GM21619 (cell line): ENCODE data around the gene CHAT.

Source experiments
- ATAC-seq: cut with Tn5 transposase; IDR thresholded peaks from one replicate; pipeline ENCODE4 v1.9.1; 2021; ENCODE audit not compliant: unreplicated experiment

The CHAT gene

DNA sequence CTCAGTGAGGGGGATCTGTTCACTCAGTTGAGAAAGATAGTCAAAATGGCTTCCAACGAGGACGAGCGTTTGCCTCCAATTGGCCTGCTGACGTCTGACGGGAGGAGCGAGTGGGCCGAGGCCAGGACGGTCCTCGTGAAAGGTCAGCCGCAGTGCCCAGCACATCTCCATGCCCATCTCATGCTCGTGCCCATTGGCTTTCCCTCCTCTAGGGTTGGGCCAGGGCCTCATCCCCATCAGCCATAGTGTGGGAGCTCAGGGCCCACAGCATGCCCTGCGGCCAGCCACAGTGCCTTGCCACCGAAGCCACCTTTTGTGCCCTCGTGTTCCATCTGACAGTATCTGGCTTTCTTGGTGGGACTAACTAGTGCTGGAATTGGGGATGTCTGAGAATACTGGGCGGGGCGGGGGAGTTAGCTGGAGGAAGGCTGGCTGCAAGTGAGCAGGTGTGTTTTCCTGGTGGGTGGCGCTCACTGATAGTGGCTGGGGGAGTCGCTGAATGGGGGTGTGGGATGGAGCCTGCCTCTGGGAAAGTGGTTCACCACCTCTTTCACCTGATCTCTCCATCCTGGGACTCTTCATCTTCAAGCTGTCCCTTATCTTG lies 13.9 kb downstream of the CHAT start:
- ATAC-seq: no peak

DNA sequence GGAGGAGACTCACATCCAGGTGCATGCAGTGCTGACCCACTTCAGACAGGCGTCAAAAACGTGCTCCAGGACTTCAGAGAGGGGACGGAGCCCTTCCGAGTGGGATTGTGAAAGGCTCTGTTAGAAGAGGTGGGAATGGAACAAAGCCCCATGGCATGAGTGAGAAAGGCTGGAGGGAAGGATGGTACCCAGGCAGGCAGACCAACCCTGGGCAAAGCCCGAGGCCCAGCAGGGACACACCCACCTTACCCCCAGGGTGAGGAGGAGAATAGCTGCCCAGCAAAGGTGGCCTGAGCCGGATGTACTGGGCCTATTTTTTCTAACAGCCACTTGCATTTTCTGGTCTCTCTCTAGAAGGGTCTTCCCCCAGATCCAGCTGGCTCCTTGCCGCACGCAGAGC lies 14.8 kb downstream of the CHAT start:
- ATAC-seq: no peak

DNA sequence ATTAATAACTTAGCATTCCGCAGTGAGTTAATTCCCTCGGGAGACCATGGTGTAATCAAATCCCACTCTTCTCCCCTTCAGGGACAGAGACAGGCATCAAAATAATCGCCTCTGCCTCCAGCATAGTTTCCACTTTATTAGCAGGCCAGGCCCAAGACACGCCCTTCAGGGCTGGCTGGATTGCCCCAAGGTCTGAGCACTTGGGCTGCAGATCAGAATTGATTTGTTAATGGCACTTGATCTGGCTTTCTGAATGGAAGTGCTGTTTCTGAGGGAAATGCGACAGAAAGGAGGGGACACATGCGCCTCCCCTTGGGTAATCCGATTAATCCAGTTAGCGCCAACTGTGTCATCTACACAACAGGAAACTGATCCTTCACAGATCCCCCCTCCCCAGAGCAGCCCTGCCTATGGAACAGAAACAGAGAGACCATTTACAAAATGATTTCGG lies 15.6 kb downstream of the CHAT start:
- no peak for ATAC-seq

DNA sequence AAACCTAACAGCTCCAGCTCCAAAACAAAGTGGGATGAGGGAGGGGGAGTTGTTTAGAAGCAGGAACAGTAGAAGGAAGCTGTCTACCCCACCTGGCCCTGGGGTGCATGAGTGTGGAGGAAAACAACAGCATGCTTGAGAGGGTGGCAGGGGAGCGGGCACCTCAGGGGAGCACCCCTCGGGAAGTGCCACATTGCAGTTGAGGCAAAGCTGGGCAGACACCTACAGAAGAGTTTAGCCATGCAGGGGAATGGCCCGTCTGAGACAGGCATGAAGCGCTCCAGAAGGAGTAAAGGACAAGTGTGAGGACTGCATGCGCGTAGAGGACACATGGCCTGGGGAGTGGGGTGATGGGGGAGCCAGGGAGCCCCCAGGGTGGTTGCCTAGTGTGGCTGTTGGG lies 18.1 kb downstream of the CHAT start:
- no peak for ATAC-seq

DNA sequence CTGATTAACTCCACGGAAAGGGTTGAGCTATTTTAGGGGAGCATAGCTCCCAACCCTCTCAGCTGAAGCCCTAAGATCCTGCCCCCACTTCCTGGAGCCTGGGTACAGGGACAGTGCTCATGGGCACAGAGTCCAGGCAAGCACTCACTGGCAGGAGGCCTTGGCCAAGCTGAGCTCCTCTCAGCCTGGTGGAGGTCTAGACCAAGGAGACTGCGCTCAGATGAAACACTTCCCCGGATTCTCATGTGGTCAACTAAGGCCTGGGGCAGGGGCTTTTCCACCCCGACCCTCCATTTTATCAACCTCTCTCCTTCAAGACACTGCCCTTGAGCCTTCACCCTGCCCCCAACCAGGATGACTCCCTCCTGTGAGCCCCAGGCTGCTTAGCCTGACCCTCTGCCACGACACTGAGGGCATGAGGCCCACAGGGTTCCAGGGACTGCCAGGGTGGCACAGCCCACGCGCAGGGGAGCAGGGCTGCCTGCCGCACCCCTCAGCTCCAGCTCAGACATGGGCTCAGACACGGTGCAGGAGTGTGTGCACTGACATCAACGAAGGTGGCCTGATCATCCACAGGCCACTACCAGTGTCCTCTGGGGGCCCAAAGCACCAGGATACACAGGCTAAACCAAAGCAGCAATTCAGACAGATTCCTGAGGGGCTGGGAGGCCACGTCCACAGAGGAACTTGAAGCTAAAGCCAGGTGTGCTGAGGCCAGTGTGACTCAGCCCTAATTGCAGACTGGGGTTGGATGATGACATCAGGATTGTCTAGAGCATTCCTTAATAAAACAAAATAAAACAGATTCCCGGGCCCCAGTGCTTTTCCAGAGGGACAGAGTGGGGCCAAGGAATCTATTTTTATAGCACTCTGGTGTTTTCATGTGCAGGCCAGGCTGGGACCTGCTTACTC lies 18.8 kb downstream of the CHAT start:
- ATAC-seq: no peak

DNA sequence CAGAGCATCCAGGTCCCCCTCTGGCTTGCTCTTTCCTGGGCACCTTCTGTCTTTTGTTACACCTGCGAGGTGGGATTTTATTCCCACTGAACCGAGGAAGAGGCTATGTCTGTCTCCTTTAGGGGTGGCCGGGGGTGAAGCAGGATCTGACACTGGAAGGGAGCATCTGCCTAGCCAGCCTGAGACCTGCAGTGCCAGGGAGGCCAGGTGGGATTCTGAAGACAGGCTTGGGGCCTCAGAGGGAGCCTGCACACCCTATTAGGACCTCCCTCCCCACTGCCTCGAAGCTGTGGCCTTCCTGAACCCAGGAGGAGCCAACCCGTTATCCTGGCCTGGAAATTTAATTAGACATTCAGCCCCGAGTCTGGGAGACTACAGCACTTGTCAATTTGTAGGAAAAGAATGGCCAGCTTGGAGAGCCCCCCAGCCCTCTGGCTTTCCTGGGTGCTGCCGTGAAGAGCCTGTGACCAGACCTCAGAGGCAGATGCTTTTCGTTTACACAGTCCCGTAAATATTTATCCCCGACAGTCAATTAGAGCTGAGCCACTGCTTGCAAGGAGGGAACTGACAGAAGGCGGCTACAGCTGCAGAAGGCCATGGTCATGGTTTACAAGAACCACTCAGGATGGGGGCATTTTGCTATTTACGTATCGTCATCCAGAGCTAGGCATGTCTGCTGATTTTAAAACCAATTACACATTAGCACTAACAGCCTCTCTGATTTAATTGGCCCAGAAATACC lies 19.7 kb downstream of the CHAT start:
- ATAC-seq: no peak

DNA sequence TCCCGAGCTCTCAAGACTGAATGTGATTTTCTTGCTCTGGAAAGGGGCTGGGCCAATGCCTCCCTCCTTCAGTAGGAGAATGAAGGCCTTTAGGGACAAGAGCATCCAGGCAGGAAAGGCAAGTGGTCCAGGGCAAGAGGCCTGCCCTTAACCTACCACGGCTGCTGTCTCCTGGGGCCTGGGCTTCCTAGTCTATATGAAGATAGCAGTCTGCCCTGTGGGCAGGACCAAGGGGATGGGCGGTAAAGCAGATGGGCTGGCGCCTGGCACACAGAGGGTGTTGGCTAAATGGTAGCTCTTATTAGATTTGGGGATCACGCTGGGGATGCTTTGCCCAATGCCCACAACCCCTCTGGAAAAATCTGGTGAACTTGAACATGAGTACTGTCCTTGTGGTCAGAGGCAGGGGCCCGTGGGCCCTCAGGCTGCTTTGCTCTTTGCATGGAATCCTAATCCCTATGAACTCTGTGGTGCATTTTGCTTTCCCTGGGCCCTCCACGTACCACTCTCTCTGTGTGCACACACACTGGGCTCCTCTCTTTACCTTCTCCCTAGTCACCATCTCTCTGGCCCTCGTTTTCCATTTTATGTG lies 20.3 kb downstream of the CHAT start:
- no peak for ATAC-seq

DNA sequence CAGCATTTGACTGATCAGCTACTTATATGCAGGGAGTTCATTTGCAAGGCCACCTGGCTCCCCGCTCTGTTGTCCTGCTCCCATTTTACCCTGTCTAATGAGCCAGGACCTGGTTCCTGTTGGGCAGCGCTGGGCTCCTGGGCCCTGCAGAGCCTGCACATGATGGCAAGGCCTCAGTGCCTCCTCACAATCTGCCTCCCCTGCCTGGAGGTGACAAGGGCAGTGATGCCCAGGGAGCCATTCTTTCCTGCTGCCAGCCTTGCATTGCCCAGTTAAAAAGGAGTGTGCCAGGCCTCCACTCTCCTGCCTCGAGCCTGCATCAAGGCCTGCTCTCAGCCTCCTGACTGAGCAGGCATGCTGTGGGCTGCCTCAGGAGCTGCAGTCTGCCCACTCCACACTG lies 28.5 kb downstream of the CHAT start:
- ATAC-seq: no peak

DNA sequence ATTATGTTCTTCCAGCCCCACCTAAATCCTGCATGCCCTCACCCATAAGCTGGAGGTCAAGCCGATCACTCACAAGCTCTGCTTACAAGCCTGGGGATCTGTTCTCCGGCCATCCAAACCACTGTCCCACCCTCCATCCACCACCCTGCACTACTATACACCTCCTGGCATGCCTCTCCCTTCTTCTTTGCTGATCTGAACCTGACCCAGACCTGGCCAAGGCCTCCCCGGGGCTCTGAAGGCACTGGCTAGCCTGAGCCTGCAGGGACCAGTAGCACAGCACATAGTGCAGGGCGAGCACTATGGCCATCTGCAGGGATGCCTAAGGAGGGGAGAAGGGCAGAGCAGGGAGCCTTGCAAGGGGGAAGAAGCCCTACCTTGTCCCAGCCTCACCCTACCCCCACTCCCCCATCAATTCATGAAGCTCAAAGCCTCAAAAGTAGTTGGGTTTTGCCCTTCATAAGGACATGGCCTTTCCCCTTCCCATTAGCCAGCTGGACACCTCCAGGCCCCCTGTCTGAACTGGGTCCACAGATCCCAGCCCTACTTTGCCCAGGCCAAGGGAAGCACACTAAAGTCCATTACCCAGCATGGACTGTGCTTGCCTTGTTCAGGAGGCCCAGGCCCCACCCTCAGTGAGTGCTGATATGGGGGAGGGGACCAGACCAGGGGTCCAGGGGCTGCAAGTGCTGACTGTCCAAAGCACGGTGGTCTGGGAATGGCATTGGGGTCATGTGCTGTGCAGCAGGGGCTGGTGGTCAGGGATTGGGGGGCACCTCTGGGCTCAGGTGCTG lies 29.6 kb downstream of the CHAT start:
- no peak for ATAC-seq

DNA sequence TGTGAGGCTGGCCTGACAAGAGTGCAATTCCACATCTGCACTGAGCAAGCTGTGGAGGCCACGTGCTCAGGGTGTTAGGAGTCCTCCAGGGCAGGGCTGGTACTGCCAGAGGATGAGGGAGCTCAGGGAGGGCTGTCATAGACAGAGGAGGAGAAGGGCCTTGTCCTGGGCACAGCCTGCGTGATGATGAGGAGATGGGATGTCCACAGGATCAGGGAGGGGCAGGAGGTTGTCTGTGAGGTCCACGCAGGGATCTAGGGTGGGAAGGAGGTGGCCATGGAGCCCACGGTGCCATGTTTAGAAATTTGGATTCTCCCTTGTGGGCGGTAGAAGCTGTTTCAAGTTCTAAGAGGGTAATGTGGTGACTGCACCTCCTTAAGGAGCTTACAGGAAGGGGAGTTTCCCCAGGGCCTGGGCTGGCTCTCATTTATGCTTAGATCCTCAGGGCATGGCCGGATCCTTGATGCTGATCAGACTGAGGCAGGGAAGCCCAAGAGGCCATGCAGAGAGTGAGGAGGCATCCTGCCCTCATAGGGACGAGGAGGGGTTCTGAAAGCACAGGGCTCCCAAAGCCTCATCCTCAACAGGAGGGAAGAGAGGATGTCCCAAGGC lies 30.3 kb downstream of the CHAT start:
- ATAC-seq: no peak

DNA sequence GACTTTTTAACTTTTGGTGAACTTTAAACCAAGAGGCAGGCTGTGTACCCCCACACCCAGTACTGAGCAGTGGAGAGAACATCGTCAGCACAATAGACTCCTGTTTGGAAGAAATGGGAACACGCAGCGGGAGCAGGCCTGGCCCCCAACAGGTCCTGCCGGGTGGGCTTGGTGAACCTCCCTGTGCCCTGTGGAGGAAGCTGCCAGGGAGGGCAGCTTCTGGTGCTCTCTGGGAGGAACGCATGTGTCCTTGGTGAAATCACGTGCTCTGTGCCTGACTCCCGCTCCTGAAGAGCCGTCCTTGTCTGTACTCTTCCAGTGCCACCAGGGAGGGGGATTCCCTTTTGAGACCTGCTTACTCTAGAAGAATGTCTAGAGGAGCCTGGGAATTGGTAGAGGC lies 31.6 kb downstream of the CHAT start:
- ATAC-seq: no peak

DNA sequence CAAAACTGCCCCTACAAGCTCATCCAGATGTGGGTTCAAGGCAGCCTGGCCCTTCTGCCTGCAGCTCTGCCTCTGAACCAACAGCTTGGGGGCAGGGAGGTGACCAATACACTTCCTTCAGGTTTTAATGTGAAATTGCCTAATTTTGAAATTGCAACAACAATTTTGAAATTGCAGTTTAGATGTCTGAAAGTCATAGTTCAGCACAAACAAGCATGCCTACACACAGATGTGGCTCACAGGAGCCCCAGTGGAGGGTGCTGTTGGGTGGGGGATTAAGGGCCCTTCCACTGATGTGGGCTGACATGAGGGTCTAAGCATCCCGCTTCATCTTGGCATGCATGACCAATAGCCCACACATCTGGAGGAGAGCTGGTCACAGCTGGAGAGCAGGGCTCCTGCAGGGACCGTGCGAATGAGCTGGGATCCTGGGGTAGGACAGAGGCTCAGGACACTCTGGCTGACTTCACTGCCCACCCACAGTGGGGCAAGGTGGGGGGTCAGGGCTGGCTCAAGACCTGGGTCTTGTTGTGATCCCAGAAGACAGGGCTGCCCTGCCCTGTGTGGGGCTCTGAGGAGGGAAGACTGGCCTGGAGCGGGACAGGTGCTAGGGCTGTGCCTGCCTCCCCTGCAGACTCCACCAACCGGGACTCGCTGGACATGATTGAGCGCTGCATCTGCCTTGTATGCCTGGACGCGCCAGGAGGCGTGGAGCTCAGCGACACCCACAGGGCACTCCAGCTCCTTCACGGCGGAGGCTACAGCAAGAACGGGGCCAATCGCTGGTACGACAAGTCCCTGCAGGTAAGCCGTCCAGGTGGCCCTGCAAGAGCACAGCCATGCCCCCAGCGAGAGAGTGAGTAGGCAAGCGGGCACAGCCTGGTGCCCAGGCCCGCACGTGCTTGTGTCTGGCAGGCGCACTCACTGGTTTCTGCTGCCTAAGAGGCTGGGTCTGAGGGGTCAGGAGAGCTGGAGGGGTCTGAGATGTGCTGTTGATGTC lies 32.3 kb downstream of the CHAT start:
- ATAC-seq: no peak

DNA sequence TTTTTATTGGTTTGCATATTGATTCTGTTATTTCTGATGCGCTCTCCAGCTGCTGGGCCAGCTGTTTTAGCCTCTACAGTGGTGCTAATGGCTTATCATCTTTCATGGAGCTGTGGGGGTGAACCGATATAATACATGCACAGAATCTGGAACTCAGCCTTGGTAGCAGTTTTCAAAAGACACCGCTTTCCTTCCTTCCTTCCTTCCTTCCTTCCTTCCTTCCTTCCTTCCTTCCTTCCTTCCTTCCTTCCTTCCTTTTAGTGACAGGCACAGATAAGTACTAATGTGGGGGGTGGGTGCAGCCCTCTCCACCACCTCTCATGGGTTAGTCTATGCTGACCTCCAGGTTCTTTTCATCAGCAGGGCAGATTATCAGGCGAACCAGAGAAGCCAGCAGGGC lies 33.7 kb downstream of the CHAT start:
- ATAC-seq: no peak

DNA sequence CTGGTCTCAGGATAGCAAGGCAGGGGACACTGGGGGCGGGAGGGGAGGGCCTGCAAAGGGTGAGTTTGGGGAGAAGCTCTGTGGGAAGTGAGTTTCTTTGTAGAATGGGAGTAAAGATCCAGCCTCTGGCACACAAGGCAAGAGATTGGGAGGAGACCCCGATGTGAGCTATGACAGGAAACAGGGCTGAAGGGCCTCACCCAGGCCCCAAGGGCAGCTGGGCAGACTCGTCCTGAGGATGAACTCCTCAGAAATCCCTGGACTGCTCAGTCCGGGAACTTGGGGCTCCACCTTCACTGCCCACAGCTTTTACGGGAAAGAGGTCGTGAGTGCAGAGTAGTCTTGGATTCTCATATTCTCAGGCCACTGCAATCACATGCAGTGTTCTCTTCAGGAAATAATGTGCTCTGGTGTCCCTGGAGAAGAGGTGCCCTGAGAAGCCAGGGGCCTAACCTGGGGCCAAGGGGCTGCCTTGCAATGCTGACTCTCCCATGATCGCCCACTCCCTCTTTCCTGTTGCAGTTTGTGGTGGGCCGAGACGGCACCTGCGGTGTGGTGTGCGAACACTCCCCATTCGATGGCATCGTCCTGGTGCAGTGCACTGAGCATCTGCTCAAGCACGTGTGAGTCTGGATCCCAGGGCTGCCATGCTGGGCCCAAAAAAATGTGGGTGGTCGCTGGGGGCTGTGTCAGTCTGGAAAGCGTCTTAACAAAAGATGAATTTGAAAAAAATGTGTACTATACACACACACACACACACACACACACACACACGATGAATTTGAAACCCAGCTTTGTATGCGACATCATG lies 34.4 kb downstream of the CHAT start:
- ATAC-seq: no peak

DNA sequence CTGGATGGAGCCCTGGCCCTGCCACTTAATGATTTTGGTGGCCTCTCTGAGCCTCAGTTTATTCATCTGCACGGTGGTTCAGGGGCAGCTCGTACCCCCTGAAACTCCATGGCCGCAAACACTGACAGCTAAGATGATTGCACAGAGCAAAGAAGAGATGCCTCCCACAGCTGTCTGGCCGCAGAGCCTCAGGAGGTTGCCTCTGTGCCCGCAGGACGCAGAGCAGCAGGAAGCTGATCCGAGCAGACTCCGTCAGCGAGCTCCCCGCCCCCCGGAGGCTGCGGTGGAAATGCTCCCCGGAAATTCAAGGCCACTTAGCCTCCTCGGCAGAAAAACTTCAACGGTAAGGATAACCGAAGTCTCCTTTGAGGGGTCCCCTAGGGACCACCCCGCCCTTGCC lies 35.5 kb downstream of the CHAT start:
- no peak for ATAC-seq

DNA sequence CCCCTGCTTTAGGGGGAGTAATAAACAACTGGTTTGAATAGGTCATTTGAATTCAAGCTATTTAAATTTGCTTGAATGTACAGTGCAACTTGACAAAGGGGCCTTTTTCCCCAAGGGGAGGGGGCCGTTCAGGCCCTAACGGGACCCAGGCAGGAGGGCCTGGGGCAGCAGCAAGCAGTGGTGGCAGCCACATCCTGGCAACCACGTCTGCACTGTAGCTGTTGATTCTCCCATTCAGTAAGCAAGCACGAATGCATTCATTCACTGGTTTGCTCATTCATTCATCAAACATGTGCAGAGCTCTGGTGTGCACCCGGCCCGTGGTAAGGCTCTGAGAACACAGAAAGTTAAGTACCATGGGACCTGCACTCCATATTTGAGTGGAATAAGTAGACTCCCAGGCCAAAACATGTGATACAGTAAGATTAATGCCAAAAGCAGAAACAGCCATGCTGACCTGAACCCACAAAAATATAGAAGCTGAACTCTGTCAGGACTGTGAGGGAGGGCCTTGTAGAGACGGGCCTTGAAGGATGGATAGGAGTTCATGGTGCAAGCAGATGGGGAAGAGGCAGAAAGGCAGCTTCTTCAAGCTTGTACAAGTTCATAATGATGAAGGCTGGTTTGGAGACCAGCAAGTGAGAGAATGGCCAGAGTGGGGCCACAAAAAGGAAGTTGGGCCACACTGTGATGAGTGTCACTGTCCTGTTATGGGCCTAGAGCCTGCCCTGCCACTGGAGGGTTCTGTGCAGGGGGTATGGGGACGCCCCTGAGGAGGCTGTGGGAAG lies 36.3 kb downstream of the CHAT start:
- no peak for ATAC-seq

DNA sequence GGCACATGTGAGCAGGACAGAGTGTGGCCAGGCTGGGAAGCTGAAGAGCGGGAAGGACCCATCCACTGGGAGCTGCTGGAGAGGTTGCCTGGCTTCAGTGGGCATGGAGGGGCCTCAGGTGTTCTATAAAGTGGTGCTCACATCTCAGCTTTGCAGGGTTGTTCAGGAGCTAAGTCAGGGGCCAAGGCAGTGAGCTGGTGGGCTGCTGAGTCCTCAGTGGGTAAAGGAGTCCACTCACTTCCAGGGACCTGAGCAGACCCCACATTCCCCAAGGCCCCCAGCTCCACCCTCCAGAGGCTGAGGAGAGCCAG lies 36.8 kb downstream of the CHAT start:
- ATAC-seq: no peak
